GM12878 (cell line): ENCODE measurements around the gene COL7A1. TPM values are rescaled to one million over a fixed set of nuclear protein-coding genes. Genes with fewer than 3 reads are reported as not detected.

Experiments used
- ATAC-seq: fragments of 200-7000 bp; cut with Tn5 transposase; 3 replicates; pipeline ENCODE4 v1.9.1; 2020; ENCODE audit warnings: mild to moderate bottlenecking, moderate library complexity
- BruUV-seq: library from RNA; stranded (reverse); fragments of 400-500 nt; replicated peaks from 2 replicates; lab custom pipeline; 2021; lab: Mats Ljungman, UMichigan
- CTCF ChIA-PET: fragments of 300-600 bp; sonication (Branson Sonifier 250); formaldehyde crosslinking; extraction: SDS; loops from one replicate; lab custom pipeline; 2021; ENCODE audit warnings: inconsistent platforms; lab: Yijun Ruan, JAX
- POLR2A ChIA-PET: fragments of 350-600 bp; formaldehyde crosslinking; extraction: SDS; loops from one replicate; lab custom pipeline; 2021; ENCODE audit warnings: inconsistent platforms; lab: Charles Lee
- RAD21 ChIA-PET: fragments of 300-600 bp; sonication (Branson Sonifier 250); formaldehyde crosslinking; loops from one replicate; lab custom pipeline; 2023; ENCODE audit warnings: antibody characterized with exemption; ENCODE audit not compliant: unreplicated experiment; lab: Charles Lee
- SMC1A ChIA-PET: fragments of 300-600 bp; sonication (Branson Sonifier 250); formaldehyde crosslinking; loops from one replicate; lab custom pipeline; 2023; ENCODE audit not compliant: unreplicated experiment, uncharacterized antibody; lab: Charles Lee
- DNase-seq: peaks from one replicate; pipeline ENCODE4 v3.0.0-alpha.2; 2011; ENCODE audit warnings: low read depth, low spot score
- FAIRE-seq: peaks from 3 replicates; lab custom pipeline; 2011; peaks lifted over from hg19 to GRCh38; lab: Jason Lieb, UNC
- H2AFZ ChIP-seq: 2 replicates; pipeline ENCODE4 v1.6.0; 2011; ENCODE audit warnings: low read depth, low read length, control low read depth; ENCODE audit not compliant: control insufficient read depth
- H3K27ac ChIP-seq: 2 replicates; pipeline ENCODE4 v1.5.1; 2011; ENCODE audit warnings: control low read depth; ENCODE audit not compliant: control insufficient read depth, insufficient read depth
- H3K27me3 ChIP-seq, 2 experiments: replicated peaks in 1 of 2; 2 replicates each; pipeline versions ENCODE4 v1.6.0 to v1.6.1; 2011; ENCODE audit warnings: low read length in 1 of 2; ENCODE audit not compliant: control insufficient read depth in 2 of 2, insufficient read depth in 2 of 2
- H3K36me3 ChIP-seq, 2 experiments: 2 replicates each; pipeline ENCODE4 v1.5.1; 2011; ENCODE audit warnings: low read length in 1 of 2; ENCODE audit not compliant: control insufficient read depth in 2 of 2, insufficient read depth in 2 of 2
- H3K4me1 ChIP-seq: 2 replicates; pipeline ENCODE4 v1.6.1; 2011; ENCODE audit warnings: mild to moderate bottlenecking, low read length, moderate library complexity, mixed read lengths; ENCODE audit not compliant: control insufficient read depth, insufficient read depth
- H3K4me2 ChIP-seq: 2 replicates; pipeline ENCODE4 v1.6.0; 2011; ENCODE audit warnings: control low read depth; ENCODE audit not compliant: control insufficient read depth, insufficient read depth
- H3K4me3 ChIP-seq: fragments of 200-600 bp; sonication (generic); 2 replicates; pipeline ENCODE4 v1.5.1; 2016
- H3K79me2 ChIP-seq: 2 replicates; pipeline ENCODE4 v1.6.0; 2011; ENCODE audit warnings: low read length; ENCODE audit not compliant: control insufficient read depth, insufficient read depth
- H3K9ac ChIP-seq: 2 replicates; pipeline ENCODE4 v1.8.0; 2011; ENCODE audit warnings: low read length, control low read depth, mixed read lengths; ENCODE audit not compliant: control insufficient read depth, insufficient read depth
- H3K9me3 ChIP-seq: replicated peaks from 3 replicates; pipeline ENCODE4 v1.5.1; 2011; ENCODE audit warnings: mild to moderate bottlenecking, low read length; ENCODE audit not compliant: control insufficient read depth, insufficient read depth
- H4K20me1 ChIP-seq: 2 replicates; pipeline ENCODE4 v1.6.0; 2011; ENCODE audit not compliant: control insufficient read depth, insufficient read depth
- E4F1 ChIP-seq: fragments of 450-650 bp; IDR thresholded peaks from 2 replicates; pipeline ENCODE4 v1.6.1; 2018; ENCODE audit warnings: borderline replicate concordance, mild to moderate bottlenecking; ENCODE audit not compliant: partially characterized antibody
- NR2F1 ChIP-seq: fragments of 450-650 bp; conservative IDR thresholded peaks from 2 replicates; pipeline ENCODE4 v1.6.1; 2017; ENCODE audit warnings: mild to moderate bottlenecking
- WGBS: methylation state at CpG from one replicate; pipeline ENCODE4 v1.1.6; 2016; ENCODE audit warnings: low lambda C conversion rate; ENCODE audit not compliant: insufficient replicate concordance, insufficient coverage; ENCODE audit errors: missing lambda C conversion rate; 5-methylcytosine and 5-hydroxymethylcytosine counted together
- in situ Hi-C: fragments of 300-500 bp; cut with MboI; formaldehyde crosslinking; loops from 9 replicates; pipeline ENCODE4 v1.14.3; 2018; ENCODE audit warnings: mixed read lengths
- intact Hi-C: fragments of 100-400 bp; cut with micrococcal nuclease; formaldehyde crosslinking; loops from one replicate; pipeline ENCODE4 v1.14.2; 2022; ENCODE audit not compliant: unreplicated experiment
- polyA plus RNA-seq, 11 experiments: library from polyadenylated mRNA; depleted of rRNA in 4 of 11; unstranded in 6 of 11; stranded (reverse) in 5 of 11; fragments of >200 nt; fragmentation: Nextera tagmentation in 4 of 11; fragmentation: Illumina TruSeq in 1 of 11; extraction: Ambion mirVana in 4 of 11; extraction: Trizol in 1 of 11; gene quantifications; 1 replicate in 1 of 11; 2 replicates in 10 of 11; pipeline versions ENCODE4 v1.2.1 to v1.2.3, GENCODE V29; 2011 to 2016; ENCODE audit warnings: inconsistent platforms in 2 of 11, missing spikeins in 2 of 11, low read depth in 1 of 11
- total RNA-seq, 4 experiments: library from RNA; depleted of rRNA in 3 of 4; stranded (reverse); fragments of >200 nt in 3 of 4; fragmentation: Illumina TruSeq in 1 of 4; extraction: Trizol in 1 of 4; gene quantifications; 2 replicates each; pipeline versions ENCODE4 v1.2.1 to v1.2.3, GENCODE V29; 2013 to 2021

The COL7A1 gene
- total and polyA plus RNA-seq, 10 of the 15 experiments (the other 5 are each of a cell fraction or from before 2014, with no cell fraction given) = 0.01 to 1.9 (median 0.29) TPM; not detected in 1

- BruUV-seq = no TSS peak
- H3K9ac ChIP-seq = no peak overlapping the region
Observed at GRCh38 chr3:48592519-48593087, 2.5 kb downstream of the COL7A1 start.

More at GRCh38 chr3:48592519-48593087, 2.5 kb downstream of the COL7A1 start:
- Histone ChIP-seq H3K4me3 (no peak overlapping the region), H3K36me3 (no peaks in the 10 kb centered on the region), H3K27me3 (peaks cover 0 to 9% of the 10 kb centered on the region in 2 experiments; a peak in 2 of 4 replicates), H2AFZ (no peak overlapping the region), H3K4me2 (no peak overlapping the region), H3K79me2 (no peaks in the 10 kb centered on the region), H3K9me3 (no peaks in the 10 kb centered on the region), H3K4me1 (no peaks in the 10 kb centered on the region; the same call in 1 of the 2 replicates), H4K20me1 (no peaks in the 10 kb centered on the region), H3K27ac (no peak overlapping the region)
- in situ Hi-C loops (no loop called here), intact Hi-C loops (no loop called here)
- SMC1A ChIA-PET = no interaction called here
- RAD21 ChIA-PET = no interaction called here
- ATAC-seq = no peak
- CTCF ChIA-PET = no interaction called here
- WGBS = 48% methylated on average over 21 of the region's 21 CpGs
- no peak for DNase-seq
- no peak for FAIRE-seq
- TF ChIP-seq NR2F1 (no peak), E4F1 (no peak)
- POLR2A ChIA-PET = interaction anchor here (0.5 kb wide), 1 partner anchor 31 kb away, joined by 4 read pairs; no protein-coding TSS in a partner anchor
